K562 (cell line): Measurements from ENCODE around the gene TLE6. TPM values are rescaled to one million over a fixed set of nuclear protein-coding genes. Genes with fewer than 3 reads are reported as not detected.

Experiments used
- CBX1 ChIP-seq: sonication (generic); IDR thresholded peaks from 2 replicates; pipeline ENCODE4 v1.6.1; 2016; ENCODE audit warnings: antibody characterized with exemption, low read depth, mild to moderate bottlenecking
- KLF16 ChIP-seq: IDR thresholded peaks from 2 replicates; pipeline ENCODE4 v1.6.1; 2016; ENCODE audit warnings: antibody characterized with exemption
- MGA ChIP-seq: fragments of 450-650 bp; IDR thresholded peaks from 2 replicates; pipeline ENCODE4 v1.6.1; 2016; ENCODE audit warnings: mild to moderate bottlenecking, moderate library complexity
- NFE2L1 ChIP-seq: fragments of 450-650 bp; IDR thresholded peaks from 2 replicates; pipeline ENCODE4 v1.6.1; 2016; ENCODE audit warnings: missing genetic modification characterization, low read depth, mild to moderate bottlenecking, missing compliant biosample characterization, moderate library complexity, borderline replicate concordance
- NR2C1 ChIP-seq, 2 experiments: fragments of 450-650 bp; IDR thresholded peaks; 2 replicates each; pipeline ENCODE4 v1.6.1; 2017; ENCODE audit warnings: mild to moderate bottlenecking in 2 of 2, antibody characterized with exemption in 1 of 2, inconsistent platforms in 1 of 2, missing compliant biosample characterization in 1 of 2, missing genetic modification characterization in 1 of 2
- POLR2H ChIP-seq: IDR thresholded peaks from 2 replicates; pipeline ENCODE4 v1.6.1; 2016; ENCODE audit warnings: missing genetic modification characterization, low read depth, mild to moderate bottlenecking, control low read depth, missing compliant biosample characterization, moderate library complexity
- STAT5A ChIP-seq: IDR thresholded peaks from 2 replicates; pipeline ENCODE4 v1.6.1; 2012; ENCODE audit warnings: low read length, inconsistent platforms, borderline replicate concordance
- TCF3 ChIP-seq: sonication (generic); formaldehyde crosslinking; IDR thresholded peaks from 2 replicates; pipeline ENCODE4 v1.4.0; 2020; ENCODE audit warnings: mild to moderate bottlenecking, missing genetic modification reagents
- USF1 ChIP-seq: sonication (generic); formaldehyde crosslinking; IDR thresholded peaks from 2 replicates; pipeline ENCODE4 v1.9.0; 2022; ENCODE audit warnings: mild to moderate bottlenecking, missing genetic modification reagents
- ZMIZ1 ChIP-seq, 2 experiments: fragments of 150-350 bp in 1 of 2; IDR thresholded peaks; 2 replicates each; pipeline ENCODE4 v1.6.1; 2012 to 2016; ENCODE audit warnings: low read depth in 2 of 2, low read length in 2 of 2, mild to moderate bottlenecking in 1 of 2, moderate library complexity in 1 of 2
- ZNF217 ChIP-seq: sonication (generic); formaldehyde crosslinking; IDR thresholded peaks from 2 replicates; pipeline ENCODE4 v1.8.0; 2022; ENCODE audit warnings: mild to moderate bottlenecking, missing genetic modification reagents
- polyA plus RNA-seq, 8 experiments: library from polyadenylated mRNA; depleted of rRNA in 4 of 8; stranded (reverse) in 5 of 8; unstranded in 3 of 8; fragments of >200 nt; fragmentation: Nextera tagmentation in 2 of 8; fragmentation: Illumina TruSeq in 1 of 8; extraction: Ambion mirVana in 2 of 8; extraction: Trizol in 1 of 8; gene quantifications; 2 replicates each; pipeline versions ENCODE4 v1.2.1 to v1.2.3, GENCODE V29; 2011 to 2014; ENCODE audit warnings: inconsistent platforms in 1 of 8, missing spikeins in 1 of 8
- total RNA-seq, 7 experiments: library from RNA; depleted of rRNA in 6 of 7; stranded (reverse); fragments of >200 nt in 6 of 7; fragmentation: Illumina TruSeq in 2 of 7; extraction: Trizol in 2 of 7; gene quantifications; 2 replicates each; pipeline versions ENCODE4 v1.2.1 to v1.2.3, GENCODE V29; 2011 to 2021; ENCODE audit warnings: low replicate concordance in 1 of 7

The TLE6 gene
- total and polyA plus RNA-seq, 9 of the 15 experiments (the other 6 are each of a cell fraction or from before 2014, with no cell fraction given) = 1.1 to 6.1 (median 2.5) TPM

GRCh38 chr19:2933490-2933910 is 43.9 kb upstream of the TLE6 start (continued):
- no peak for TF ChIP-seq ZMIZ1 (IDR thresholded peaks at IDR 0.05; ENCODE audit: low read depth in 2 of 2, low read length in 2 of 2)
- TF ChIP-seq MGA = peak; percentile 77
- TF ChIP-seq NFE2L1 (tag) = no peak
- TF ChIP-seq CBX1 = peak; percentile 99
- no peak for TF ChIP-seq USF1 (CRISPR knock-in tag)
- TF ChIP-seq NR2C1 (IDR thresholded peaks at IDR 0.05) = no peak
- TF ChIP-seq NR2C1 (tag; IDR thresholded peaks at IDR 0.05) = peak; percentile 21; the same call in 1 of the 2 replicates
- TF ChIP-seq KLF16 = peak; percentile 51; the same call in 1 of the 2 replicates
- TF ChIP-seq TCF3 = no peak
- TF ChIP-seq STAT5A = no peak
- no peak for TF ChIP-seq ZNF217 (CRISPR knock-in tag)
- no peak for TF ChIP-seq POLR2H (tag)
